HG02798 (cell line): ENCODE data around the gene KIZ.

Experiments
- ATAC-seq: cut with Tn5 transposase; IDR thresholded peaks from one replicate; pipeline ENCODE4 v1.9.1; 2021; ENCODE audit warnings: mild to moderate bottlenecking; ENCODE audit not compliant: unreplicated experiment, poor library complexity

KIZ gene

GRCh38 chr20:21209668-21210067 lies 83.8 kb downstream of the KIZ start:
- no peak for ATAC-seq

- no peak for ATAC-seq
These were observed 87.8 kb downstream of the KIZ start for GRCh38 chr20:21213691-21214090.

GRCh38 chr20:21214431-21214830 lies 88.5 kb downstream of the KIZ start:
- no peak for ATAC-seq

GRCh38 chr20:21219686-21220085 lies 93.8 kb downstream of the KIZ start:
- ATAC-seq = no peak

- no peak for ATAC-seq
These were observed 98.3 kb downstream of the KIZ start for GRCh38 chr20:21224217-21224616.

- no peak for ATAC-seq
These were observed 99.5 kb downstream of the KIZ start for GRCh38 chr20:21225215-21225947.

- peak; percentile 87 for ATAC-seq
These were observed 102.6 kb downstream of the KIZ start for GRCh38 chr20:21228511-21228910.

- ATAC-seq = no peak
These were observed 103.3 kb downstream of the KIZ start for GRCh38 chr20:21229163-21229562.

GRCh38 chr20:21230220-21230619 lies 104.3 kb downstream of the KIZ start:
- no peak for ATAC-seq

- ATAC-seq = no peak
These were observed 104.8 kb downstream of the KIZ start for GRCh38 chr20:21230686-21231085.

GRCh38 chr20:21232546-21233280 lies 106.8 kb downstream of the KIZ start:
- ATAC-seq = no peak

- no peak for ATAC-seq
These were observed 108.4 kb downstream of the KIZ start for GRCh38 chr20:21234324-21234723.

- ATAC-seq = no peak
These were observed 109.1 kb downstream of the KIZ start for GRCh38 chr20:21234806-21235483.

GRCh38 chr20:21235484-21236445 lies 109.9 kb downstream of the KIZ start:
- ATAC-seq = peak; percentile 71

- ATAC-seq = no peak
These were observed 112.3 kb downstream of the KIZ start for GRCh38 chr20:21237956-21238799.

GRCh38 chr20:21238818-21239536 lies 113.1 kb downstream of the KIZ start:
- no peak for ATAC-seq

GRCh38 chr20:21240394-21240793 lies 114.5 kb downstream of the KIZ start:
- ATAC-seq = no peak

GRCh38 chr20:21241406-21241805 lies 115.5 kb downstream of the KIZ start:
- ATAC-seq = no peak

GRCh38 chr20:21243811-21244210 lies 117.9 kb downstream of the KIZ start:
- ATAC-seq = no peak
